LNCAP (cell line): ENCODE measurements around the gene WLS.

Experiments used
- TF ChIP-seq, protein P1 (sequence below): fragments of 450-650 bp; IDR thresholded peaks from 2 replicates; pipeline ENCODE4 v1.5.1; 2017; ENCODE audit warnings: mild to moderate bottlenecking

WLS gene

DNA sequence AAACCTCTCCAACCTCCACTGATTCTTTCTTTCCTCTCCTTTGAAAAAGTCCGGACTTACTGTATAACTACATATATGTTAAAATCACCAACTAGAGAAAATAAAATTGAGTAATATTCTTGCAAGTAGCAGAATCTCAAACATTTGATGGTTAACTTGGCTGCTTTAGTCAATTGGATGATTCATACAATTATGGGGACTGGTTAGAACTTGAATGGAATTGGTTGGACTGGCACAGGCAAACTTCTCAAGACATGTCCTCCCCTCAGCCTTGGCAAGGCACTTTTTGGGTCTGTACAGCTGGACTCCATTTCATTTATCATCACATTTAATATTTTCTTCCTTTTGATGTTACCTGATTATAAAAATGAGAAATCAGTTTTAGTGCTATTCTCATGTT is 6.5 kb downstream of the WLS start:
- TF ChIP-seq, protein P1, sequence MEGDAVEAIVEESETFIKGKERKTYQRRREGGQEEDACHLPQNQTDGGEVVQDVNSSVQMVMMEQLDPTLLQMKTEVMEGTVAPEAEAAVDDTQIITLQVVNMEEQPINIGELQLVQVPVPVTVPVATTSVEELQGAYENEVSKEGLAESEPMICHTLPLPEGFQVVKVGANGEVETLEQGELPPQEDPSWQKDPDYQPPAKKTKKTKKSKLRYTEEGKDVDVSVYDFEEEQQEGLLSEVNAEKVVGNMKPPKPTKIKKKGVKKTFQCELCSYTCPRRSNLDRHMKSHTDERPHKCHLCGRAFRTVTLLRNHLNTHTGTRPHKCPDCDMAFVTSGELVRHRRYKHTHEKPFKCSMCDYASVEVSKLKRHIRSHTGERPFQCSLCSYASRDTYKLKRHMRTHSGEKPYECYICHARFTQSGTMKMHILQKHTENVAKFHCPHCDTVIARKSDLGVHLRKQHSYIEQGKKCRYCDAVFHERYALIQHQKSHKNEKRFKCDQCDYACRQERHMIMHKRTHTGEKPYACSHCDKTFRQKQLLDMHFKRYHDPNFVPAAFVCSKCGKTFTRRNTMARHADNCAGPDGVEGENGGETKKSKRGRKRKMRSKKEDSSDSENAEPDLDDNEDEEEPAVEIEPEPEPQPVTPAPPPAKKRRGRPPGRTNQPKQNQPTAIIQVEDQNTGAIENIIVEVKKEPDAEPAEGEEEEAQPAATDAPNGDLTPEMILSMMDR: no peak

DNA sequence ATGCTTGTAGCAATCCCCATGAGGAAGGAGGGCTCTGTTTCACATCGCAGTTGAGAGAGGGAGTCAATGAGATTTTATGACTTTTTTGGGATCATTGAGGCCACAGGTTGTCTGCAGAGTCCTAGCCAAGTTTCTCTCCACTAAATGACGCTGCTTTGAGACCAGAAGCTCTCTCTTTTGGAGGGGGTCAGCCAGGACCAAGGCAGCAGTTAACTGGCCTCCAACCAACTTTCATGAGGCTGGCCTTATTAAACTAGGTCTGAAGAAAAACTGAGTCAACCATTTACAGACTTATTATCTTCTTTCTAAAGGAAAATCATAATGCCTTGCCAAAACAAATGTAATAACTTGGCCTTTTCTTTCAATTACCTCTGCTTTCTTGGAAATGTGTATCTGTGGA is 8.6 kb downstream of the WLS start:
- TF ChIP-seq, protein P1: no peak

DNA sequence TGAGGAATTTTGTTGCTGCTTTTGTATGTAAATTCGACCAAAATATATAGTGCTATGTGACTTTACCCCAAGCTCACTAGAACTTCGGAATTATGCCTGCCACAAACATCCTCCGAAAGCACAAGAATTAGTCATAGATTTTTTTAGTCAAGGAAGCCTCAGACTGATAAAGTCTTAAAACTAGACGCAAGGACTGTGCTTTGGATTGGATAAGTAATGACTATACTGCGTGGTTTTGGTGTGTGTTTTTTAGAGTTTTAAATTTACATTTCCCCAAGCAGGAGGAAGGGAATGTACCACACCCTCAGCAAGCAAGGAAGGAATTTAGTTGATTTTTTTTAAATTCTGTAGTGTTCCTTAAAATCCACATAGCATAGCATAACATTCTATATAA is 10.3 kb downstream of the WLS start:
- TF ChIP-seq, protein P1: no peak

DNA sequence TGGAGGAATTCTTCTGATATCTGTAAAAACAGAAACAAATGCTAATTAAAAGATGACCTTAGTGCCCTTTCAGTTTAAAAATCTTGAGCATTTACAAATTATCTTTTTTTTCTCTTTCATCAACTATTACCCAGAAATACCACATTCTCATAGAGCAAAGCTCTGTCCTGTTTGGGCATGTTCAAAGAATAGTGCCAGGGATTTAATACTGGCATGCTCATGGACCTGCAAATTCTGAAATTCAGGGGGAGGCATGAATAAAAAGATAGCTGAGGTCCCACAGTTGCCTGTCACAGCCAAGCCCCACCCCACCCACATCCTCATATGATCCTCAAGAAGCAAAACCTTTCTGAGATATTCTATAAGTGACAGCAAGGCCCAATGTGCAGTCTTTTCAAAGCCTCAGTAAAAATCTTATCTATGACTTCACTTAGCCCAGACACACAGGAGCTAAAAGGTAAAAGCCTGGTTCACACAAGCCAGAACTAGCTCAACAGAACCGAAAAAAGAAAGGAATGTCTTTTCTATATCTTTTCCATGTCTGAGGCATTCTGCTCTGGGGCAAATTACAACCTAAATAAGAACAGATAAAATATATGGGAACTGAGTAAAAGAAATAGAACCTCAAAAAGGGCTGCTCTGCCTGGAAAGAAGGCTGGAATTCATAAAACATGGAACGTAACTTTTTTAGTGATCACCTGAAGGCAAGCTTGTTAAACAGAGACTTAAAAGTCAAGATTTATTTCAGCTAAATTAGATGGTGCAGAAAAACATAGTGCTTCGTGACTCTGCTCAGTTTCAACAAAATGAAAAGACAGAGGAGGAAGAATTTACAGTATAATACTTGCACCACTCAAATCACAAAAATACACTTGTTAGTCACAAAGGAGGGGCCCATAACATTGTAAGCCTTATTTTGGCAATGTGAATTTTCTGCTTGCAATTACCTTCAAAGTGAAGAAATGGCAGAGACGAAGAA is 11.0 kb downstream of the WLS start:
- TF ChIP-seq, protein P1: no peak

DNA sequence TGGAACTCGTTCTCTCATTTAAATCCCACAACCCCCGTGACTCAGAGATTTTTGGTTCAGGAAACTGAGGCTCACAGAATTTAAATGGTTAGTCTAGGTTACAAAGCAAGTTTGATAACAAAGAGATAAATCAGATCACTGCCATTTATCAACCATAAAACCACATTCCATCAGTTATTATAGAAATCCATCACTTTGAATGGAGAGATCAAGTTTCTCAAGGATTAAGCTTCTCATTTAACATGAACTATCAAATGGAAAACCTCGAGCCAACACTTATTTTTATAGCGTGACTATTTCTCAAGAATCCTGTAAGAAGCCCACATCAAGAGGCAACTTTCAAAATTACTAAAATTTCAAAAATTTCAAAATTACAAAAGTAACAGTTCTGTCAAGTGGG is 11.9 kb downstream of the WLS start:
- TF ChIP-seq, protein P1: no peak

DNA sequence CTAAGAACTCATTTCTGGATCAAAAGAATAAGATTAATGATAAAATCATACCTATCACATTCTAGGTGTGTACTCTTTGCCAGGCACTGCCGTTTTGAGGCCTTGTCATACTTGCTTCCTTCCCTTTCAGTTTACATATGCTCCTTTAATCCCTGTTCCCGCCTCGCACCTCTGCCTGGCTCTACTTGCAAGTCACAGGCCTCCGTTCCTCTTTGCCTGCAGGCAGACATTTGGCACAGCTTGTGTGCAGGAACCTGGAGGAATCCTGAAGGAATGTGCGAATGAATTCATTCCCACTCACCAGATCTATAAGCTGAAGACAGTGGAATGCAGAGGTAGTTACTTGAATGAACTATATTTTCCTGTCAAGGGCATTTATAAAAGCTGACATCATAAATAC is 13.8 kb downstream of the WLS start:
- TF ChIP-seq, protein P1: no peak

DNA sequence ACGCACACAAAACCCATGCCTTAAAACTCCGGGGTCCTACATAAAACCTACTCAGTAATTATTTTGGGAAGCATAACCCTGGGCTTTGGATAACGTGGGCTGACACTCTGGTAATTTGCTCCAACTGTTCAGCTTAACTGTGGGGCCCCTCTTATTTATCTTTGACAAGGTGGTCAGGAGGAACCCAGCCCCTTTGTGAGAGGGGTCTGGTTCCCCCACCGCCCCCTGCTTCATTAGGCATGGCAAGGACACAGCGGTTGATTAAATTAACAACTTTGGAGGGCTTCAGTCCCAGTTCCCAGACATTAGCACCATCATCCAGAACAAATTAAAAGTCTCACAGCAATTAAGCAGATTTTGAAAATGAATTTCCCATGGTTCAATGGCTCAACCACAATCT is 14.7 kb downstream of the WLS start:
- TF ChIP-seq, protein P1: no peak
